HepG2 (cell line): ENCODE results near the gene XPC. TPM values are rescaled to one million over a fixed set of nuclear protein-coding genes. Genes with fewer than 3 reads are reported as not detected.

ENCODE experiments used
- ATAC-seq: fragments of 200-7000 bp; cut with Tn5 transposase; 3 replicates; pipeline ENCODE4 v1.9.1; 2020; ENCODE audit warnings: mild to moderate bottlenecking, moderate library complexity
- BruUV-seq: library from RNA; stranded (reverse); fragments of 400-500 nt; replicated peaks from 2 replicates; lab custom pipeline; 2021; lab: Mats Ljungman, UMichigan
- CTCF ChIA-PET: fragments of 300-600 bp; formaldehyde crosslinking; extraction: SDS; loops from one replicate; lab custom pipeline; 2021; ENCODE audit warnings: low total read pairs, inconsistent platforms, low intra/inter-chr PET ratio; lab: Yijun Ruan, JAX
- POLR2A ChIA-PET: fragments of 350-600 bp; sonication (Branson Sonifier 250); formaldehyde crosslinking; loops from one replicate; lab custom pipeline; 2020; ENCODE audit warnings: antibody characterized with exemption, inconsistent platforms; lab: Yijun Ruan, JAX
- DNase-seq: peaks from one replicate; pipeline ENCODE4 v3.0.0-alpha.2; 2015; ENCODE audit warnings: low spot score
- FAIRE-seq: peaks from 3 replicates; lab custom pipeline; 2011; peaks lifted over from hg19 to GRCh38; lab: Jason Lieb, UNC
- H2AFZ ChIP-seq: one replicate; pipeline ENCODE4 v1.6.1; 2011; ENCODE audit warnings: low read length, inconsistent platforms
- H3K27ac ChIP-seq: fragments of 300-600 bp; 3 replicates; pipeline ENCODE4 v1.8.0; 2011; ENCODE audit warnings: mixed run types, mild to moderate bottlenecking, mixed read lengths, low read length, inconsistent platforms; ENCODE audit not compliant: insufficient read depth; ENCODE audit errors: extremely low read length
- H3K27me3 ChIP-seq, 2 experiments: fragments of 200-600 bp in 1 of 2; 2 replicates in 1 of 2; 3 replicates in 1 of 2; pipeline versions ENCODE4 v1.6.0 to v1.8.0; 2011; ENCODE audit warnings: low read length in 2 of 2, mild to moderate bottlenecking in 2 of 2, moderate library complexity in 2 of 2, inconsistent platforms in 1 of 2; ENCODE audit not compliant: insufficient read depth in 2 of 2, control insufficient read depth in 1 of 2
- H3K36me3 ChIP-seq, 2 experiments: fragments of 200-600 bp in 1 of 2; replicated peaks in 1 of 2; 2 replicates in 1 of 2; 3 replicates in 1 of 2; pipeline versions ENCODE4 v1.5.1 to v1.8.0; 2011; ENCODE audit warnings: low read length in 2 of 2, inconsistent platforms in 1 of 2; ENCODE audit not compliant: insufficient read depth in 2 of 2, control insufficient read depth in 1 of 2
- H3K4me1 ChIP-seq: 2 replicates; pipeline ENCODE4 v1.5.1; 2012; ENCODE audit warnings: low read length, inconsistent platforms; ENCODE audit not compliant: insufficient read depth
- H3K4me2 ChIP-seq: 2 replicates; pipeline ENCODE4 v1.6.0; 2011; ENCODE audit warnings: low read depth, low read length, inconsistent platforms
- H3K4me3 ChIP-seq, 3 experiments: fragments of 200-600 bp in 1 of 3; sonication (generic), shearing (Covaris generic) in 1 of 3; replicated peaks in 1 of 3; 2 replicates each; pipeline ENCODE4 v1.5.1; 2011 to 2016; ENCODE audit warnings: low read length in 3 of 3, inconsistent platforms in 2 of 3, low read depth in 2 of 3, mild to moderate bottlenecking in 2 of 3, control low read depth in 1 of 3, mixed read lengths in 1 of 3; ENCODE audit not compliant: insufficient read depth in 1 of 3
- H3K79me2 ChIP-seq: one replicate; pipeline ENCODE4 v1.6.1; 2011; ENCODE audit warnings: low read length, inconsistent platforms; ENCODE audit not compliant: insufficient read depth
- H3K9ac ChIP-seq: 2 replicates; pipeline ENCODE4 v1.6.0; 2011; ENCODE audit warnings: mild to moderate bottlenecking, low read depth, low read length, inconsistent platforms; ENCODE audit not compliant: insufficient read depth
- H3K9me3 ChIP-seq: 2 replicates; pipeline ENCODE4 v1.5.1; 2012; ENCODE audit warnings: mild to moderate bottlenecking, low read length
- H4K20me1 ChIP-seq: 2 replicates; pipeline ENCODE4 v1.6.0; 2011; ENCODE audit warnings: inconsistent platforms, mild to moderate bottlenecking, low read length, moderate library complexity; ENCODE audit not compliant: insufficient read depth
- ARHGAP35 ChIP-seq: sonication (generic); formaldehyde crosslinking; IDR thresholded peaks from 2 replicates; pipeline ENCODE4 v1.9.0; 2022; ENCODE audit warnings: mild to moderate bottlenecking, inconsistent platforms, moderate library complexity, missing genetic modification reagents, borderline replicate concordance
- CEBPZ ChIP-seq: IDR thresholded peaks from 2 replicates; pipeline ENCODE4 v1.6.1; 2012; ENCODE audit warnings: low read length, improper control_type of control experiment
- CSRNP2 ChIP-seq: sonication (generic); formaldehyde crosslinking; conservative IDR thresholded peaks from 2 replicates; pipeline ENCODE4 v1.8.0; 2022; ENCODE audit warnings: low read depth, missing genetic modification reagents
- HMG20A ChIP-seq: IDR thresholded peaks from 2 replicates; pipeline ENCODE4 v1.6.1; 2016; ENCODE audit warnings: borderline replicate concordance
- HNF4G ChIP-seq, 2 experiments: sonication (generic) in 1 of 2; formaldehyde crosslinking in 1 of 2; IDR thresholded peaks; 2 replicates each; pipeline versions ENCODE4 v1.4.0 to v1.6.1; 2011 to 2020; ENCODE audit warnings: borderline replicate concordance in 2 of 2, low read depth in 2 of 2, mild to moderate bottlenecking in 2 of 2, low read length in 1 of 2, missing genetic modification reagents in 1 of 2, moderate library complexity in 1 of 2
- IRF1 ChIP-seq: sonication (generic); formaldehyde crosslinking; IDR thresholded peaks from 2 replicates; pipeline ENCODE4 v1.4.0; 2020; ENCODE audit warnings: low read depth, mild to moderate bottlenecking, missing genetic modification reagents
- ISX ChIP-seq: sonication (generic); formaldehyde crosslinking; conservative IDR thresholded peaks from 2 replicates; pipeline ENCODE4 v1.5.0; 2020; ENCODE audit warnings: missing genetic modification reagents
- RNF2 ChIP-seq: fragments of 450-650 bp; conservative IDR thresholded peaks from 2 replicates; pipeline ENCODE4 v1.6.1; 2016; ENCODE audit warnings: low read depth
- SNAPC5 ChIP-seq: sonication (generic); formaldehyde crosslinking; IDR thresholded peaks from 2 replicates; pipeline ENCODE4 v1.8.1; 2023; ENCODE audit warnings: mild to moderate bottlenecking, missing genetic modification reagents, borderline replicate concordance
- SYNCRIP ChIP-seq: fragments of 200-400 bp; formaldehyde crosslinking; IDR thresholded peaks from 2 replicates; pipeline ENCODE4 v1.6.1; 2018; ENCODE audit warnings: mild to moderate bottlenecking, low read depth, low read length; ENCODE audit not compliant: insufficient read depth
- TBX2 ChIP-seq: sonication (generic); formaldehyde crosslinking; IDR thresholded peaks from 2 replicates; pipeline ENCODE4 v1.5.0; 2020; ENCODE audit warnings: missing genetic modification reagents, mild to moderate bottlenecking, borderline replicate concordance
- ZNF687 ChIP-seq: sonication (generic); formaldehyde crosslinking; IDR thresholded peaks from 2 replicates; pipeline ENCODE4 v1.5.1; 2020; ENCODE audit warnings: mild to moderate bottlenecking, missing genetic modification reagents, moderate library complexity
- WGBS: methylation state at CpG from one replicate; pipeline ENCODE4 v1.1.6; 2017; ENCODE audit warnings: low lambda C conversion rate; 5-methylcytosine and 5-hydroxymethylcytosine counted together
- in situ Hi-C: cut with HindIII; loops from 2 replicates; pipeline ENCODE4 v1.10.0; 2017; ENCODE audit warnings: low pct_unique_long_range_greater_than_20kb; ENCODE audit not compliant: extremely low pct_ligation_motif_present
- intact Hi-C: fragments of 100-400 bp; cut with micrococcal nuclease; formaldehyde crosslinking; loops from one replicate; pipeline ENCODE4 v1.10.0; 2022; ENCODE audit not compliant: unreplicated experiment
- polyA plus RNA-seq, 8 experiments: library from polyadenylated mRNA; depleted of rRNA in 3 of 8; stranded (reverse) in 7 of 8; unstranded in 1 of 8; fragments of >200 nt; fragmentation: Illumina TruSeq in 4 of 8; extraction: Trizol in 4 of 8; gene quantifications; 2 replicates each; pipeline versions ENCODE4 v1.2.1 to v1.2.3, GENCODE V29; 2011 to 2016; ENCODE audit warnings: low read depth in 4 of 8, missing spikeins in 1 of 8, mixed read lengths in 1 of 8; ENCODE audit not compliant: insufficient read depth in 1 of 8
- total RNA-seq, 5 experiments: library from RNA; depleted of rRNA; stranded (reverse); fragments of >200 nt; fragmentation: Illumina TruSeq; extraction: Trizol; gene quantifications; 2 replicates each; pipeline ENCODE4 v1.2.3, GENCODE V29; 2016; ENCODE audit warnings: low read depth in 1 of 5

XPC gene
- total and polyA plus RNA-seq, 2 of the 13 experiments (the other 11 are each of a cell fraction or from before 2014, with no cell fraction given) = 9.4 to 24.1 TPM

GRCh38 chr3:14133188-14133800 is 45.1 kb downstream of the XPC start:
- H3K9ac ChIP-seq = no peak overlapping the region
- TF ChIP-seq HNF4G (IDR thresholded peaks at IDR 0.05; ENCODE audit: borderline replicate concordance, low read depth, low read length) (peak; percentile 53), HNF4G (CRISPR knock-in tag; IDR thresholded peaks at IDR 0.05; ENCODE audit: borderline replicate concordance, low read depth) (no peak), CEBPZ (no peak), RNF2 (no peak), TBX2 (CRISPR knock-in tag) (no peak), SYNCRIP (no peak), SNAPC5 (CRISPR knock-in tag) (no peak), ZNF687 (CRISPR knock-in tag) (peak; percentile 21; the same call in 1 of the 2 replicates), HMG20A (CRISPR knock-in tag) (no peak), ISX (CRISPR knock-in tag) (no peak), CSRNP2 (CRISPR knock-in tag) (no peak), ARHGAP35 (no peak), IRF1 (no peak)

More at GRCh38 chr3:14133188-14133800, 45.1 kb downstream of the XPC start:
- DNase-seq = peak; percentile 69
- Histone ChIP-seq H3K4me1 (peaks cover 15% of the 10 kb centered on the region), H3K36me3 (peaks cover 39 to 79% of the 10 kb centered on the region in 2 experiments), H3K27ac (no peak overlapping the region), H3K27me3 (no peaks in the 10 kb centered on the region), H4K20me1 (no peaks in the 10 kb centered on the region), H3K79me2 (peaks cover 5% of the 10 kb centered on the region), H3K4me3 (no peak overlapping the region), H3K4me2 (no peak overlapping the region), H3K9me3 (no peaks in the 10 kb centered on the region), H2AFZ (no peak overlapping the region)
- CTCF ChIA-PET = no interaction called here
- no TSS peak for BruUV-seq
- in situ Hi-C loops (no loop called here), intact Hi-C loops (no loop called here)
- 87% methylated on average over 9 of the region's 10 CpGs for WGBS
- FAIRE-seq = peak; percentile 32
- peak; percentile 86 for ATAC-seq
- POLR2A ChIA-PET = interaction anchor here (0.8 to 3.5 kb wide), 4 partner anchors 8 to 45 kb away, joined by 3 to 21 read pairs (median 6); partner anchors contain the start of genes CHCHD4, LSM3, TMEM43 and XPC
